Progenitor cell of endocrine pancreas (in vitro differentiated cells): ENCODE data around the gene RNF224. TPM values are rescaled to one million over a fixed set of nuclear protein-coding genes. Genes with fewer than 3 reads are reported as not detected.
A peak's percentile ranks its signal among the peaks of the same experiment; 100 is the strongest.

Experiments
- DNase-seq: peaks from one replicate; pipeline ENCODE4 v3.0.0; 2021; ENCODE audit warnings: low spot score; ENCODE audit not compliant: unreplicated experiment
- H3K27ac Mint-ChIP-seq: 2 replicates; pipeline ENCODE4 v1.8.0; 2021; ENCODE audit warnings: mild to moderate bottlenecking, moderate library complexity, mixed read lengths
- H3K27me3 Mint-ChIP-seq: 2 replicates; pipeline ENCODE4 v1.8.0; 2021; ENCODE audit warnings: mixed read lengths
- H3K36me3 Mint-ChIP-seq: 2 replicates; pipeline ENCODE4 v1.8.0; 2022; ENCODE audit warnings: mixed read lengths; ENCODE audit not compliant: insufficient read depth
- H3K4me1 Mint-ChIP-seq: 2 replicates; pipeline ENCODE4 v1.8.0; 2021; ENCODE audit warnings: low read depth, mixed read lengths
- H3K4me3 Mint-ChIP-seq: 2 replicates; pipeline ENCODE4 v1.8.0; 2021; ENCODE audit warnings: low read depth, mild to moderate bottlenecking, moderate library complexity, mixed read lengths
- H3K9me3 Mint-ChIP-seq: 2 replicates; pipeline ENCODE4 v1.8.0; 2021; ENCODE audit warnings: low read depth, mixed read lengths
- CTCF ChIP-seq: fragments of 200-600 bp; sonication (generic); IDR thresholded peaks from one replicate; pipeline ENCODE4 v1.5.0; 2021; ENCODE audit warnings: antibody characterized with exemption, mild to moderate bottlenecking; ENCODE audit not compliant: unreplicated experiment
- total RNA-seq: library from RNA; stranded (reverse); gene quantifications from 2 replicates; pipeline ENCODE4 v1.2.1, GENCODE V29; 2021

RNF224 gene
- total RNA-seq, 1 donor from 2014 or later, result 0.53 TPM

- no peak for DNase-seq
- H3K36me3 Mint-ChIP-seq, result peaks cover 9% of the 10 kb centered on the region
- no peak overlapping the region for H3K4me3 Mint-ChIP-seq
- no peak overlapping the region for H3K27ac Mint-ChIP-seq
- no peaks in the 10 kb centered on the region for H3K9me3 Mint-ChIP-seq
- peaks cover 7% of the 10 kb centered on the region for H3K27me3 Mint-ChIP-seq
- no peaks in the 10 kb centered on the region for H3K4me1 Mint-ChIP-seq
- TF ChIP-seq CTCF, result no peak
Observed at GRCh38 chr9:137180491-137180890, 46.8 kb upstream of the RNF224 start.

GRCh38 chr9:137181680-137182079, 45.6 kb upstream of the RNF224 start:
- Mint-ChIP-seq H3K4me3 (no peak overlapping the region), H3K27me3 (no peaks in the 10 kb centered on the region), H3K36me3 (peaks cover 9% of the 10 kb centered on the region), H3K4me1 (peaks cover under 1% of the 10 kb centered on the region), H3K27ac (no peak overlapping the region), H3K9me3 (no peaks in the 10 kb centered on the region)
- TF ChIP-seq CTCF, result no peak
- no peak for DNase-seq

- Mint-ChIP-seq H3K4me3 (no peak overlapping the region), H3K4me1 (peaks cover 7% of the 10 kb centered on the region), H3K27ac (no peak overlapping the region)
Observed at GRCh38 chr9:137182836-137183235, 44.5 kb upstream of the RNF224 start.

GRCh38 chr9:137183980-137184595, 43.2 kb upstream of the RNF224 start:
- Mint-ChIP-seq H3K36me3 (peaks cover 4% of the 10 kb centered on the region), H3K4me1 (peaks cover 9% of the 10 kb centered on the region), H3K9me3 (no peaks in the 10 kb centered on the region), H3K27ac (no peak overlapping the region), H3K27me3 (no peaks in the 10 kb centered on the region), H3K4me3 (peak overlapping the region; percentile 16)
- DNase-seq, result no peak
- TF ChIP-seq CTCF, result no peak

More at GRCh38 chr9:137182836-137183235, 44.5 kb upstream of the RNF224 start:
- no peak for DNase-seq
- no peaks in the 10 kb centered on the region for H3K9me3 Mint-ChIP-seq
- no peaks in the 10 kb centered on the region for H3K27me3 Mint-ChIP-seq
- TF ChIP-seq CTCF, result no peak
- peaks cover 4% of the 10 kb centered on the region for H3K36me3 Mint-ChIP-seq

- Mint-ChIP-seq H3K9me3 (no peaks in the 10 kb centered on the region), H3K27me3 (no peaks in the 10 kb centered on the region), H3K27ac (no peak overlapping the region), H3K4me1 (peaks cover 15% of the 10 kb centered on the region), H3K4me3 (no peak overlapping the region), H3K36me3 (peaks cover 4% of the 10 kb centered on the region)
- no peak for DNase-seq
- TF ChIP-seq CTCF, result no peak
Observed at GRCh38 chr9:137184881-137185660, 42.2 kb upstream of the RNF224 start.
